Lower lobe of right lung (tissue), 2 donors: ENCODE data around the gene VMP1. TPM values are rescaled to one million over a fixed set of nuclear protein-coding genes. Genes with fewer than 3 reads are reported as not detected.
"Not testable (repeated sequence)": the region's sequence is repeated elsewhere in the genome, so short reads cannot be mapped to it uniquely, and the experiment has no call there.

Experiments used
- ATAC-seq, 2 donors: fragments of 200-7000 bp; cut with Tn5 transposase; one replicate each; pipeline ENCODE4 v1.9.1; 2020 to 2022; ENCODE audit warnings: mild to moderate bottlenecking in 2 of 2, moderate library complexity in 2 of 2
- DNase-seq: peaks from one replicate; pipeline ENCODE4 v3.0.0-alpha.2; 2020
- H3K27ac ChIP-seq: fragments of 200-600 bp; one replicate; pipeline ENCODE4 v1.8.0; 2022
- H3K27me3 ChIP-seq: fragments of 200-600 bp; one replicate; pipeline ENCODE4 v1.8.0; 2022; ENCODE audit warnings: low read depth
- H3K36me3 ChIP-seq: fragments of 200-600 bp; one replicate; pipeline ENCODE4 v1.8.0; 2022; ENCODE audit warnings: mild to moderate bottlenecking
- H3K4me1 ChIP-seq: fragments of 200-600 bp; one replicate; pipeline ENCODE4 v1.8.0; 2022
- H3K4me3 ChIP-seq: fragments of 200-600 bp; one replicate; pipeline ENCODE4 v1.8.0; 2022; ENCODE audit warnings: mild to moderate bottlenecking
- H3K9me3 ChIP-seq: fragments of 200-600 bp; one replicate; pipeline ENCODE4 v1.8.0; 2022
- intact Hi-C: fragments of 100-400 bp; cut with DNase I; formaldehyde crosslinking; loops from one replicate; pipeline ENCODE4 v1.11.0; 2022
- total RNA-seq: library from RNA; stranded (reverse); fragmentation: NEBNext Ultra II Directional; extraction: Animal tissue kit (Norgen Biotek cat#: 25700); gene quantifications from one replicate; pipeline ENCODE4 v1.2.1, GENCODE V29; 2021
- TF ChIP-seq, protein P1 (sequence below): fragments of 200-600 bp; IDR thresholded peaks from one replicate; pipeline ENCODE4 v1.8.0; 2022; ENCODE audit warnings: antibody characterized with exemption, mild to moderate bottlenecking
- donor health status: DM: no; HTN: yes; CAD: no; lungs with severe emphysema.

Gene VMP1
- total RNA-seq, 1 donor from 2014 or later = 176 TPM

DNA sequence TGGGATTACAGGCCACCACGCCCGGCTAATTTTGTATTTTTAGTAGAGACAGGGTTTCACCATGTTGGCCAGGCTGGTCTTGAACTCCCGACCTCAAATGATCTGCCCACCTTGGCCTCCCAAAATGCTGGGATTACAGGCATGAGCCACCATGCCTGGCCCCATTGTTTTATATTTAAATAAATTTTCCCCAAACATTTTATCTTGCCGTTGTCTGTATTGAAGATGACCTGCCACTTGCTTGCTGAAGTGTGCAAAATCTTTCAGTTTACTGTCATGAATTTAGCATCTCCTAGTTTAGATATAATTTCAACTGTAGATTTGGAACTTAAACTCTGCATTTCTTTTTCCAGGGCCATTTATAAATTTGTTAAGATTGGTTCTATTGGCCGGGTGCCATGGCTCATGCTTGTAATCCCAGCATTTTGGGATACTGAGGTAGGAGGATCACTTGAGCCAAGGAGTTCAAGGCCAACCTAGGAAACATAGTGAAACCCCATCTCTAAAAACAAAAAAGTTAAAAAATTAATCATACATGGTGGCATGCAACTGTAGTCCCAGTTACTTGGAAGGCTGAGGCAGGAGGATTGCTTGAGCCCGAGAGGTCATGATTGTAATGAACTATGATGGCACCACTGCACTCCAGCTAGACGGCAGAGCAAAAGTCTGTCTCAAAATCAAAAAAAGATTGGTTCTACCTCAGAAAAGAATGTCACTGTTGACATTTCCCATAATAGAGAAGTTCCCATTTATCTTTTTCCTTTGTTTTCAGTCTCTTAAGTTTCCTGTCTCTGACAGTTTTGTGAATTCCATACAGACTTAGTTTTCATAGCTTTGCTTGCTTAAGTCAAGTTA is 84.4 kb downstream of the VMP1 start:
- ATAC-seq (no peak), DNase-seq (no peak)
- TF ChIP-seq, protein P1, sequence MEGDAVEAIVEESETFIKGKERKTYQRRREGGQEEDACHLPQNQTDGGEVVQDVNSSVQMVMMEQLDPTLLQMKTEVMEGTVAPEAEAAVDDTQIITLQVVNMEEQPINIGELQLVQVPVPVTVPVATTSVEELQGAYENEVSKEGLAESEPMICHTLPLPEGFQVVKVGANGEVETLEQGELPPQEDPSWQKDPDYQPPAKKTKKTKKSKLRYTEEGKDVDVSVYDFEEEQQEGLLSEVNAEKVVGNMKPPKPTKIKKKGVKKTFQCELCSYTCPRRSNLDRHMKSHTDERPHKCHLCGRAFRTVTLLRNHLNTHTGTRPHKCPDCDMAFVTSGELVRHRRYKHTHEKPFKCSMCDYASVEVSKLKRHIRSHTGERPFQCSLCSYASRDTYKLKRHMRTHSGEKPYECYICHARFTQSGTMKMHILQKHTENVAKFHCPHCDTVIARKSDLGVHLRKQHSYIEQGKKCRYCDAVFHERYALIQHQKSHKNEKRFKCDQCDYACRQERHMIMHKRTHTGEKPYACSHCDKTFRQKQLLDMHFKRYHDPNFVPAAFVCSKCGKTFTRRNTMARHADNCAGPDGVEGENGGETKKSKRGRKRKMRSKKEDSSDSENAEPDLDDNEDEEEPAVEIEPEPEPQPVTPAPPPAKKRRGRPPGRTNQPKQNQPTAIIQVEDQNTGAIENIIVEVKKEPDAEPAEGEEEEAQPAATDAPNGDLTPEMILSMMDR = no peak
- Histone ChIP-seq H3K27me3 (no peaks in the 10 kb centered on the region), H3K4me3 (no peak overlapping the region), H3K27ac (peak overlapping the region; percentile 32), H3K9me3 (no peaks in the 10 kb centered on the region), H3K36me3 (no peaks in the 10 kb centered on the region), H3K4me1 (peaks cover 43% of the 10 kb centered on the region)
- intact Hi-C loops = no loop called here

DNA sequence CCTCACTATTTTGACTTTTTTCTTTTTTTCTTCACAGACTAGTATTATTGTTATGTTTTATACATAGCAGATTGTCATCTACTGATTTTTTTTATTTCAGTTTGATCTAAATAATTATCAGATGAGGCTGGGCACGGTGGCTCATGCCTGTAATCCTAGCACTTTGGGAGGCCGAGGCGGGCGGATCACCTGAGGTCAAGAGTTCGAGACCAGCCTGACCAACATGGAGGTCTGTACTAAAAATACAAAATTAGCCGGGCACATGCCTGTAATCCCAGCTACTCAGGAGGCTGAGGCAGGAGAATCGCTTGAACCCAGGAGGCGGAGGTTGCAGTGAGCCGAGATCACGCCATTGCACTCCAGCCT is 85.0 kb downstream of the VMP1 start:
- H3K4me3 ChIP-seq, H3K9me3 ChIP-seq, H3K27me3 ChIP-seq, intact Hi-C loops, H3K36me3 ChIP-seq, DNase-seq, ATAC-seq: not testable (repeated sequence)
- Histone ChIP-seq H3K4me1 (peaks cover 41% of the 10 kb centered on the region), H3K27ac (peak overlapping the region; percentile 32)

DNA sequence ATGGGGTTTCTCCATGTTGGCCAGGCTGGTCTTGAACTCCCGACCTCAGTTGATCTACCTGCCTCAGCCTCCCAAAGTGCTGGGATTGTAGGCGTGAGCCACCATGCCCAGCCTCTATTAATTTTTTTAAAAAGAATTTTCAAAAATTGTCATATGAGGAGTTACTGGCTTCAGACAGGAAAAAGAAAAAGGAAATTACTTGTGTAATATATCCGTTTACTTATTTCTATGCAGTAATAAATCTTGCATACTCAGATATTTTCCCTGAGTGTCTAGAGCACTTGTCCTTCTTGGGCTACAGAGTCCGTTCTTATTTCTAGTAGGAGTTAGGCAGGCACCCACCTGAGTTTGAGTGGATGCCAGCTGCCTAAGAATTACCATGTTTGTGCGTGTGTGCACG is 85.8 kb downstream of the VMP1 start:
- Histone ChIP-seq H3K27ac (peak overlapping the region; percentile 37), H3K4me3 (no peak overlapping the region), H3K9me3 (no peaks in the 10 kb centered on the region), H3K4me1 (peaks cover 33% of the 10 kb centered on the region), H3K36me3 (no peaks in the 10 kb centered on the region), H3K27me3 (no peaks in the 10 kb centered on the region)
- DNase-seq = no peak
- no peak for ATAC-seq
- TF ChIP-seq, protein P1 = no peak
- intact Hi-C loops = no loop called here

DNA sequence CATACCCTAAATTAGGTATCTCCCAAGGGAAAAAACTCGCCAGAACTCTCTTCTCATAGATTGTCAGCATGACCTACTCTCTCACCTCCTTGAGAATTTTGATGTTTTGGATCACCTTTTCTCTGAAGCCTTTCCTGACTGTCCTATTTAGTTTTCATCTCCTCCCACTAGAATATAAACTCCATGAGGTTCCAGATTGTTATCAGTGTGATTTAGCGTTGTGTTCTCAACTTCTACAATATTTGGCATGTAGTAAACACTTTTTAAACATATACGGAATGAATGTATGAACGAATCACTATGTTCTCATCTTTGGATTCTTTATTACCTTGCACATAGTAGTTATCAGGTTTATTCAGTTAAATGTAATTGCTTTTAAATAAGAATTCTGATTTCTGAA is 88.7 kb downstream of the VMP1 start:
- H3K4me3 ChIP-seq = no peak overlapping the region
- no peaks in the 10 kb centered on the region for H3K27me3 ChIP-seq
- H3K4me1 ChIP-seq = peaks cover 10% of the 10 kb centered on the region
- H3K36me3 ChIP-seq = no peaks in the 10 kb centered on the region
- H3K9me3 ChIP-seq = no peaks in the 10 kb centered on the region
- TF ChIP-seq, protein P1 = no peak
- intact Hi-C loops = no loop called here
- ATAC-seq (no peak), DNase-seq (no peak)
- no peak overlapping the region for H3K27ac ChIP-seq

DNA sequence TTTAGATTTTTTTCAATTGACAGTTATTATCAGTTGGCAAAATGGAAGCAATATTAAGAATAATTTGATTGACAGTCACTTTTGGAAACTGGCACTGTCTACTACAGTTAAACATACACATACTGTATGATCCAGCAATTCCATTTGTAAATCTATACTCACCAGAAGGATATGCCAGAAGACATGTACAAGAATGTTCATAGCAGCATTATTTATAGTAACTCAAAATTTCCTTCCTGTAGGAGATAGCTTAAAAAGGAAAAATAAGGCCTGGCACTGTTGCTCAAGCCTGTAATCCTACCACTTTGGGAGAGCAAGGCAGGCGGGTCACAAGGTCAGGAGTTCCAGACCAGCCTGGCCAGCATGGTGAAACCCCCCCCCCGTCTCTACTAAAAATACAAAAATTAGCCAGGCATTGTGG is 89.3 kb downstream of the VMP1 start:
- intact Hi-C loops = no loop called here
- ATAC-seq (no peak), DNase-seq (no peak)
- Histone ChIP-seq H3K27ac (no peak overlapping the region), H3K9me3 (no peaks in the 10 kb centered on the region), H3K4me1 (peaks cover 10% of the 10 kb centered on the region), H3K27me3 (no peaks in the 10 kb centered on the region), H3K4me3 (no peak overlapping the region), H3K36me3 (no peaks in the 10 kb centered on the region)
- TF ChIP-seq, protein P1 = no peak

DNA sequence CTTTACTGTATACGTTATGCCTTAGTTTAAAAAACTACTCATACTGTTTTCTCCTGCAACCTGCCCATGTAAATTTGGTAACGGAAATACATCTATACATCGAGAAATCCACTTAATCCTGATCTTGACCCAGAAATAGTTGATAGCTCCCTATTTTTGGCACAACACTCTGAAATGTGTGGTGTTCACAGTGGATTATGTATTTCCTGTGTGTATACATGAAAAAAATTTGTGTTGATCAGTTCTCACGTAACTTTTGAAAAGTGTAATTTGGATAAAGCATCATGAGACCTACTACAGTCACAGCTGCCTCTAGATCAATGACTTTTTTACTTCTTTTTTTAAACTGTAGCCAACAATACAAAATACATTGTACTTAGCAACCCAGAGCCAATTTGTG is 90.7 kb downstream of the VMP1 start:
- Histone ChIP-seq H3K4me3 (no peak overlapping the region), H3K4me1 (peaks cover 14% of the 10 kb centered on the region), H3K9me3 (no peaks in the 10 kb centered on the region), H3K27ac (no peak overlapping the region), H3K36me3 (no peaks in the 10 kb centered on the region), H3K27me3 (no peaks in the 10 kb centered on the region)
- ATAC-seq (no peak), DNase-seq (no peak)
- intact Hi-C loops = no loop called here
- TF ChIP-seq, protein P1 = no peak
